ENCODE measurements around the gene RPN2. TPM values are rescaled to one million over a fixed set of nuclear protein-coding genes. Genes with fewer than 3 reads are reported as not detected.

The RPN2 gene
- total and polyA plus RNA-seq, 2 donors (not counting 1 experiment from before 2014, with no cell fraction given): 80.2 to 87.3 TPM

DNA sequence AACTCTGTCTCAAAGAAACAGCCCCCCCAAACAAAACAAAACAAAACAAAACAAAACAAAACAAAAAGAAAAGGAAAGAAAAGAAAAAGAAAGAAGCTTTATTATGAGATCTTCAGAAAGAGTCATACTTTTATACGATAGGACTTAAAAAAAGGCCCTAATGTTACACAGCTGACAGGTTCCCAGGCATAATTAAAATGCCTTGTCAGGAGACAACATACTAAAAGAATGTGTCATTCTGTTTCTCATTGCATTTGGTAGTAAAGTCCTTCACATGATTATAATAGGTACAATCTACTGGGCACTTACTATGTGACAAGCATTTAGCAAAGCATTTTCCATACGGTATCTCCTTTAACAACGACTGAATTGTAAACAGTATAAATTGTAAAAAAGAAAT lies 36.4 kb upstream of the RPN2 start:
- intact Hi-C loops (cut with micrococcal nuclease): no loop called here
- Mint-ChIP-seq H3K4me1 (no peaks in the 10 kb centered on the region), H3K9me3 (ENCODE audit: insufficient read depth) (no peaks in the 10 kb centered on the region), H3K27me3 (no peaks in the 10 kb centered on the region), H3K27ac (no peak overlapping the region), H3K4me3 (no peak overlapping the region)
- TF ChIP-seq, protein P1, sequence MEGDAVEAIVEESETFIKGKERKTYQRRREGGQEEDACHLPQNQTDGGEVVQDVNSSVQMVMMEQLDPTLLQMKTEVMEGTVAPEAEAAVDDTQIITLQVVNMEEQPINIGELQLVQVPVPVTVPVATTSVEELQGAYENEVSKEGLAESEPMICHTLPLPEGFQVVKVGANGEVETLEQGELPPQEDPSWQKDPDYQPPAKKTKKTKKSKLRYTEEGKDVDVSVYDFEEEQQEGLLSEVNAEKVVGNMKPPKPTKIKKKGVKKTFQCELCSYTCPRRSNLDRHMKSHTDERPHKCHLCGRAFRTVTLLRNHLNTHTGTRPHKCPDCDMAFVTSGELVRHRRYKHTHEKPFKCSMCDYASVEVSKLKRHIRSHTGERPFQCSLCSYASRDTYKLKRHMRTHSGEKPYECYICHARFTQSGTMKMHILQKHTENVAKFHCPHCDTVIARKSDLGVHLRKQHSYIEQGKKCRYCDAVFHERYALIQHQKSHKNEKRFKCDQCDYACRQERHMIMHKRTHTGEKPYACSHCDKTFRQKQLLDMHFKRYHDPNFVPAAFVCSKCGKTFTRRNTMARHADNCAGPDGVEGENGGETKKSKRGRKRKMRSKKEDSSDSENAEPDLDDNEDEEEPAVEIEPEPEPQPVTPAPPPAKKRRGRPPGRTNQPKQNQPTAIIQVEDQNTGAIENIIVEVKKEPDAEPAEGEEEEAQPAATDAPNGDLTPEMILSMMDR (IDR thresholded peaks at IDR 0.05): no peak
- TF ChIP-seq EZH2 (IDR thresholded peaks at IDR 0.05; ENCODE audit: borderline replicate concordance, insufficient read depth, low read depth, low read length, poor library complexity, severe bottlenecking): no peak
- no peak overlapping the region for H2AFZ ChIP-seq (ENCODE audit: insufficient read depth, low read depth, low read length, poor library complexity, severe bottlenecking)
- no peak overlapping the region for H3K4me2 ChIP-seq (replicated peaks; ENCODE audit: low read depth, low read length, poor library complexity, severe bottlenecking)
- WGBS (ENCODE audit: insufficient coverage): no CpG with 5 or more reads among the region's 3 CpGs
- no peaks in the 10 kb centered on the region for H4K20me1 ChIP-seq (ENCODE audit: control insufficient read depth, insufficient read depth, low read length, poor library complexity, severe bottlenecking)
- CTCF ChIA-PET: no interaction called here
- POLR2A ChIA-PET: no interaction called here
- no peak for DNase-seq
- H3K4me1 ChIP-seq (ENCODE audit: control insufficient read depth in 2 of 2, insufficient read depth in 2 of 2, low read length in 2 of 2): no peaks in the 10 kb centered on the region
- no peak for ATAC-seq (ENCODE audit: low read depth)
- no peak overlapping the region for H3K4me3 ChIP-seq (ENCODE audit: control extremely low read depth in 1 of 5, extremely low read depth in 1 of 5, insufficient read depth in 1 of 5, low read depth in 2 of 5, low read length in 4 of 5)
- no peak overlapping the region for H3K9ac ChIP-seq (ENCODE audit: low read length)
- no peaks in the 10 kb centered on the region for H3K79me2 ChIP-seq (ENCODE audit: control insufficient read depth, insufficient read depth, low read length)
- H3K27me3 ChIP-seq (replicated peaks in 1 of 4; ENCODE audit: control extremely low read depth in 1 of 4, control insufficient read depth in 3 of 4, insufficient read depth in 4 of 4, low read length in 3 of 4): no peaks in the 10 kb centered on the region
- no peaks in the 10 kb centered on the region for H3K36me3 ChIP-seq (replicated peaks in 1 of 2; ENCODE audit: control extremely low read depth in 1 of 2, control insufficient read depth in 1 of 2, extremely low read depth in 1 of 2, insufficient read depth in 2 of 2, low read length in 1 of 2)
- H3K9me3 ChIP-seq (ENCODE audit: control extremely low read depth in 1 of 3, control insufficient read depth in 2 of 3, insufficient read depth in 1 of 3, low read length in 2 of 3): no peaks in the 10 kb centered on the region
- no peak overlapping the region for H3K27ac ChIP-seq (ENCODE audit: low read length in 2 of 2)

DNA sequence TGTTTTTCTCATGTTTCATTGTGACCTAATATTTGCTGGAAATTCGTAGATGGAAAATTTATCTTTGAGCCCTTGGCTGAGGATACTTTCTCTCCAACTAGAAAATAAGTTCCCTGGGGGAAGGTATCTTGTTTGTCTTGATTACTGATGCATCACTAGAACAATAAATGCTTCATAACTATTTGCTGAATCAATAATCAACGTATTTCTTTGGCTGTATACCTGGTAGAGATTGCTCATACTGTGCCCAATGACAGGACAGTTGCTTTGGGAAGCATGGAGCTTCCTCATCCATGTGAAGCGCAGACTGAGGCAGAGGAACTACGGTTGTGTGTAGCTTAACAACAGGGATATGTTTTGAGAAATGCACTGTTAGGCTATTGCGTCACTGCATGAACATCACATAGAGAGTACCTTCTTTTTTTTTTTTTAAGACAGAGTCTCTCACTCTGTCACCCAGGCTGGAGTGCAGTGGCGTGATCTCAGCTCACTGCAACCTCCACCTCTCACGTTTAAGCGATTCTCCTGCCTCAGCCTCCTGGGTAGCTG lies 34.2 kb upstream of the RPN2 start:
- CTCF ChIA-PET: no interaction called here

More for the DNA sequence above, 34.2 kb upstream of the RPN2 start:
- intact Hi-C loops (cut with micrococcal nuclease): no loop called here
- Mint-ChIP-seq H3K4me3 (no peak overlapping the region), H3K27me3 (no peaks in the 10 kb centered on the region), H3K9me3 (ENCODE audit: insufficient read depth) (no peaks in the 10 kb centered on the region), H3K4me1 (no peaks in the 10 kb centered on the region), H3K27ac (no peak overlapping the region)
- no peak overlapping the region for H3K27ac ChIP-seq (ENCODE audit: low read length in 2 of 2)
- H4K20me1 ChIP-seq (ENCODE audit: control insufficient read depth, insufficient read depth, low read length, poor library complexity, severe bottlenecking): no peaks in the 10 kb centered on the region
- no peak overlapping the region for H3K4me2 ChIP-seq (replicated peaks; ENCODE audit: low read depth, low read length, poor library complexity, severe bottlenecking)
- no peaks in the 10 kb centered on the region for H3K4me1 ChIP-seq (ENCODE audit: control insufficient read depth in 2 of 2, insufficient read depth in 2 of 2, low read length in 2 of 2)
- no peaks in the 10 kb centered on the region for H3K27me3 ChIP-seq (replicated peaks in 1 of 4; ENCODE audit: control extremely low read depth in 1 of 4, control insufficient read depth in 3 of 4, insufficient read depth in 4 of 4, low read length in 3 of 4)
- H3K36me3 ChIP-seq (replicated peaks in 1 of 2; ENCODE audit: control extremely low read depth in 1 of 2, control insufficient read depth in 1 of 2, extremely low read depth in 1 of 2, insufficient read depth in 2 of 2, low read length in 1 of 2): no peaks in the 10 kb centered on the region
- no peak for DNase-seq
- ATAC-seq (ENCODE audit: low read depth): no peak
- no peak overlapping the region for H2AFZ ChIP-seq (ENCODE audit: insufficient read depth, low read depth, low read length, poor library complexity, severe bottlenecking)
- POLR2A ChIA-PET: no interaction called here
- H3K9me3 ChIP-seq (ENCODE audit: control extremely low read depth in 1 of 3, control insufficient read depth in 2 of 3, insufficient read depth in 1 of 3, low read length in 2 of 3): no peaks in the 10 kb centered on the region
- 100% methylated on average over 2 of the region's 8 CpGs for WGBS (ENCODE audit: insufficient coverage)
- H3K4me3 ChIP-seq (ENCODE audit: control extremely low read depth in 1 of 5, extremely low read depth in 1 of 5, insufficient read depth in 1 of 5, low read depth in 2 of 5, low read length in 4 of 5): no peak overlapping the region
- H3K79me2 ChIP-seq (ENCODE audit: control insufficient read depth, insufficient read depth, low read length): no peaks in the 10 kb centered on the region
- H3K9ac ChIP-seq (ENCODE audit: low read length): no peak overlapping the region
- TF ChIP-seq EZH2 (IDR thresholded peaks at IDR 0.05; ENCODE audit: borderline replicate concordance, insufficient read depth, low read depth, low read length, poor library complexity, severe bottlenecking): no peak
- TF ChIP-seq, protein P1 (IDR thresholded peaks at IDR 0.05): no peak

Measured in B cell (primary cell).